NB4 (cell line): ENCODE measurements around the gene TNFRSF25.

Experiments
- CTCF ChIP-seq: IDR thresholded peaks from one replicate; pipeline ENCODE4 v1.5.1; 2012; ENCODE audit warnings: low read depth, low read length
- MAX ChIP-seq: IDR thresholded peaks from 2 replicates; pipeline ENCODE4 v1.6.1; 2011; ENCODE audit warnings: low read depth, low read length
- MYC ChIP-seq: IDR thresholded peaks from 2 replicates; pipeline ENCODE4 v1.6.1; 2011; ENCODE audit warnings: low read depth, low read length
- POLR2A ChIP-seq: IDR thresholded peaks from 2 replicates; pipeline ENCODE4 v1.6.1; 2011; ENCODE audit warnings: mild to moderate bottlenecking; ENCODE audit not compliant: insufficient read length; ENCODE audit errors: extremely low read depth

GRCh38 chr1:6509919-6510291 is 43.9 kb upstream of the TNFRSF25 start:
- TF ChIP-seq CTCF (no peak), MAX (no peak), POLR2A (no peak), MYC (no peak)
